ENCODE results near the gene DIPK2A.

DIPK2A gene

GRCh38 chr3:144011251-144011799 is 39.7 kb downstream of the DIPK2A start:
- Histone ChIP-seq H3K36me3 (ENCODE audit: control insufficient read depth, insufficient read depth, low read length, severe bottlenecking) (no peaks in the 10 kb centered on the region), H3K9me3 (ENCODE audit: control insufficient read depth, low read length) (no peaks in the 10 kb centered on the region), H3K9ac (ENCODE audit: low read length) (no peak overlapping the region), H3K4me3 (ENCODE audit: low read length) (no peak overlapping the region), H3K27me3 (replicated peaks; ENCODE audit: control insufficient read depth, insufficient read depth, low read length) (no peaks in the 10 kb centered on the region), H3K4me1 (ENCODE audit: control insufficient read depth, insufficient read depth, low read length) (no peaks in the 10 kb centered on the region)
- DNase-seq (ENCODE audit: low read depth), result peak; percentile 59

- no peak for DNase-seq (ENCODE audit: low read depth)
- Histone ChIP-seq H3K4me1 (ENCODE audit: control insufficient read depth, insufficient read depth, low read length) (no peaks in the 10 kb centered on the region), H3K9me3 (ENCODE audit: control insufficient read depth, low read length) (no peaks in the 10 kb centered on the region), H3K36me3 (ENCODE audit: control insufficient read depth, insufficient read depth, low read length, severe bottlenecking) (no peaks in the 10 kb centered on the region), H3K4me3 (ENCODE audit: low read length) (no peak overlapping the region), H3K9ac (ENCODE audit: low read length) (no peak overlapping the region), H3K27me3 (replicated peaks; ENCODE audit: control insufficient read depth, insufficient read depth, low read length) (no peaks in the 10 kb centered on the region)
Observed at GRCh38 chr3:144015133-144015532, 43.5 kb downstream of the DIPK2A start.

DNA sequence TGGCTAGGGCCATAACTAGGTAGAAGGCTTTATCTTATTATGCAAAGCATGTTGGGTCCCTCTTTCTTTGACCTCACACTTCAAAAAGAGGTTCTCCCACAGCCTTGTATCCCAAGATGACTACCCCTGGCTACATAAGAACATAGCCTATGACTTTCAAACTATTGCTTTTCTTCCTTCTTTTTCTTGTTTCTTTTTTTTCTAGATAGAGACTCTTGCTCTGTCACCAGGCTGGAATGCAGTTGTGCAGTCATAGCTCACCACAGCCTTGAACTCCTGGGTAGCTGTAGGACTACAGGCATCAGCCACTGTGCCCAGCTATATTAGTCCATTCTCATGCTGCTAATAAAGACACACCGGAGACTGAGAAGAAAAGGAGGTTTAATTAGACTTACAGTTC is 47.2 kb downstream of the DIPK2A start:
- H3K9me3 ChIP-seq (ENCODE audit: control insufficient read depth, low read length), result no peaks in the 10 kb centered on the region
- H3K4me3 ChIP-seq (ENCODE audit: low read length), result no peak overlapping the region
- no peak overlapping the region for H3K9ac ChIP-seq (ENCODE audit: low read length)
- no peaks in the 10 kb centered on the region for H3K36me3 ChIP-seq (ENCODE audit: control insufficient read depth, insufficient read depth, low read length, severe bottlenecking)
- no peaks in the 10 kb centered on the region for H3K27me3 ChIP-seq (replicated peaks; ENCODE audit: control insufficient read depth, insufficient read depth, low read length)
- no peaks in the 10 kb centered on the region for H3K4me1 ChIP-seq (ENCODE audit: control insufficient read depth, insufficient read depth, low read length)
- DNase-seq (ENCODE audit: low read depth), result peak; percentile 72
